Gastroesophageal sphincter (tissue), 3 donors: ENCODE data around the gene WDR93.

Experiments used
- CTCF ChIP-seq, 4 experiments: fragments of 200-600 bp in 2 of 4; fragments of 450-650 bp in 2 of 4; sonication (generic) in 1 of 4; IDR thresholded peaks; one replicate each; pipeline ENCODE4 v1.5.1; 2017 to 2019; ENCODE audit warnings: antibody characterized with exemption in 4 of 4, mild to moderate bottlenecking in 2 of 4, moderate library complexity in 2 of 4
- POLR2A ChIP-seq, 2 donors: fragments of 450-650 bp; IDR thresholded peaks; one replicate each; pipeline ENCODE4 v1.6.1; 2017; ENCODE audit warnings: antibody characterized with exemption in 2 of 2, mild to moderate bottlenecking in 2 of 2, moderate library complexity in 1 of 2
- POLR2AphosphoS5 ChIP-seq: sonication (generic); formaldehyde crosslinking; IDR thresholded peaks from one replicate; pipeline ENCODE4 v1.6.1; 2017; ENCODE audit warnings: antibody characterized with exemption

- TF ChIP-seq POLR2A (IDR thresholded peaks at IDR 0.05) (no peak), CTCF (IDR thresholded peaks at IDR 0.05) (no peak), POLR2AphosphoS5 (no peak)
Measured at GRCh38 chr15:89657686-89658200, 32.9 kb upstream of the WDR93 start.
